K562 (cell line): ENCODE data around the gene MPI. TPM values are rescaled to one million over a fixed set of nuclear protein-coding genes. Genes with fewer than 3 reads are reported as not detected.

Source experiments
- CREM ChIP-seq: IDR thresholded peaks from 2 replicates; pipeline ENCODE4 v1.6.1; 2014; ENCODE audit warnings: antibody characterized with exemption, low read depth
- HMGXB4 ChIP-seq: sonication (generic); formaldehyde crosslinking; IDR thresholded peaks from 2 replicates; pipeline ENCODE4 v1.8.1; 2023; ENCODE audit warnings: mild to moderate bottlenecking, missing genetic modification reagents
- IRF9 ChIP-seq: fragments of 450-650 bp; IDR thresholded peaks from 2 replicates; pipeline ENCODE4 v1.6.1; 2016; ENCODE audit warnings: missing biosample characterization, missing genetic modification characterization
- KDM5B ChIP-seq: fragments of 200-600 bp; sonication (generic); IDR thresholded peaks from 2 replicates; pipeline ENCODE4 v1.6.1; 2012; ENCODE audit warnings: low read depth, mild to moderate bottlenecking, moderate library complexity, low read length, control low read depth, inconsistent platforms; ENCODE audit not compliant: insufficient replicate concordance
- MTF1 ChIP-seq: fragments of 250-450 bp; sonication (Bioruptor Pico); IDR thresholded peaks from 2 replicates; pipeline ENCODE4 v1.9.0; 2021; ENCODE audit warnings: moderate library complexity, mild to moderate bottlenecking, inconsistent platforms, borderline replicate concordance
- MXI1 ChIP-seq: IDR thresholded peaks from 2 replicates; pipeline ENCODE4 v1.6.1; 2011; ENCODE audit warnings: low read depth, mild to moderate bottlenecking, improper control_type of control experiment, low read length
- NCOA1 ChIP-seq: fragments of 450-650 bp; IDR thresholded peaks from 2 replicates; pipeline ENCODE4 v1.6.1; 2016; ENCODE audit warnings: low read depth
- RBBP5 ChIP-seq: fragments of 200-600 bp; sonication (generic); IDR thresholded peaks from 2 replicates; pipeline ENCODE4 v1.6.1; 2012; ENCODE audit warnings: borderline replicate concordance, mild to moderate bottlenecking, low read length, control low read depth, inconsistent platforms; ENCODE audit not compliant: insufficient read depth, poor library complexity, severe bottlenecking
- ZBTB2 ChIP-seq: fragments of 450-650 bp; IDR thresholded peaks from 2 replicates; pipeline ENCODE4 v1.6.1; 2016; ENCODE audit warnings: antibody characterized with exemption
- ZNF584 ChIP-seq: fragments of 200-800 bp; sonication (Bioruptor generic); IDR thresholded peaks from 2 replicates; pipeline ENCODE4 v1.6.1; 2016; ENCODE audit warnings: low read depth, mild to moderate bottlenecking, missing genetic modification characterization, missing compliant biosample characterization
- ZNF586 ChIP-seq: fragments of 450-650 bp; formaldehyde crosslinking; conservative IDR thresholded peaks from 2 replicates; pipeline ENCODE4 v1.4.0; 2020; ENCODE audit warnings: mild to moderate bottlenecking, moderate library complexity
- polyA plus RNA-seq, 8 experiments: library from polyadenylated mRNA; depleted of rRNA in 4 of 8; stranded (reverse) in 5 of 8; unstranded in 3 of 8; fragments of >200 nt; fragmentation: Nextera tagmentation in 2 of 8; fragmentation: Illumina TruSeq in 1 of 8; extraction: Ambion mirVana in 2 of 8; extraction: Trizol in 1 of 8; gene quantifications; 2 replicates each; pipeline versions ENCODE4 v1.2.1 to v1.2.3, GENCODE V29; 2011 to 2014; ENCODE audit warnings: inconsistent platforms in 1 of 8, missing spikeins in 1 of 8
- total RNA-seq, 7 experiments: library from RNA; depleted of rRNA in 6 of 7; stranded (reverse); fragments of >200 nt in 6 of 7; fragmentation: Illumina TruSeq in 2 of 7; extraction: Trizol in 2 of 7; gene quantifications; 2 replicates each; pipeline versions ENCODE4 v1.2.1 to v1.2.3, GENCODE V29; 2011 to 2021; ENCODE audit warnings: low replicate concordance in 1 of 7
- TF ChIP-seq, protein P1 (sequence below): fragments of 200-400 bp; formaldehyde crosslinking; IDR thresholded peaks from 2 replicates; pipeline ENCODE4 v1.6.1; 2017; ENCODE audit warnings: mild to moderate bottlenecking, low read depth, low read length, moderate library complexity
- TF ChIP-seq, protein P2 (sequence below): sonication (generic); formaldehyde crosslinking; IDR thresholded peaks from 2 replicates; pipeline ENCODE4 v1.8.1; 2022; ENCODE audit warnings: missing genetic modification reagents
- TF ChIP-seq, protein P3 (sequence below): fragments of 450-650 bp; formaldehyde crosslinking; conservative IDR thresholded peaks from 2 replicates; pipeline ENCODE4 v1.4.0; 2022; ENCODE audit warnings: mild to moderate bottlenecking, missing genetic modification characterization
- TF ChIP-seq, protein P4 (sequence below): sonication (generic); formaldehyde crosslinking; IDR thresholded peaks from 2 replicates; pipeline ENCODE4 v1.8.0; 2022; ENCODE audit warnings: mild to moderate bottlenecking, missing genetic modification reagents

Gene MPI
- total and polyA plus RNA-seq, 9 of the 15 experiments (the other 6 are each of a cell fraction or from before 2014, with no cell fraction given): 30.7 to 105 (median 40.5) TPM

- TF ChIP-seq IRF9 (tag) (no peak), RBBP5 (no peak), KDM5B (peak; percentile 84), ZNF584 (CRISPR knock-in tag) (no peak), HMGXB4 (CRISPR knock-in tag) (no peak), MXI1 (no peak), ZNF586 (CRISPR knock-in tag) (no peak), MTF1 (CRISPR knock-in tag) (no peak), NCOA1 (peak; percentile 23; the same call in 1 of the 2 replicates), ZBTB2 (peak; percentile 92), CREM (peak; percentile 57; the same call in 1 of the 2 replicates)
- TF ChIP-seq, protein P1, sequence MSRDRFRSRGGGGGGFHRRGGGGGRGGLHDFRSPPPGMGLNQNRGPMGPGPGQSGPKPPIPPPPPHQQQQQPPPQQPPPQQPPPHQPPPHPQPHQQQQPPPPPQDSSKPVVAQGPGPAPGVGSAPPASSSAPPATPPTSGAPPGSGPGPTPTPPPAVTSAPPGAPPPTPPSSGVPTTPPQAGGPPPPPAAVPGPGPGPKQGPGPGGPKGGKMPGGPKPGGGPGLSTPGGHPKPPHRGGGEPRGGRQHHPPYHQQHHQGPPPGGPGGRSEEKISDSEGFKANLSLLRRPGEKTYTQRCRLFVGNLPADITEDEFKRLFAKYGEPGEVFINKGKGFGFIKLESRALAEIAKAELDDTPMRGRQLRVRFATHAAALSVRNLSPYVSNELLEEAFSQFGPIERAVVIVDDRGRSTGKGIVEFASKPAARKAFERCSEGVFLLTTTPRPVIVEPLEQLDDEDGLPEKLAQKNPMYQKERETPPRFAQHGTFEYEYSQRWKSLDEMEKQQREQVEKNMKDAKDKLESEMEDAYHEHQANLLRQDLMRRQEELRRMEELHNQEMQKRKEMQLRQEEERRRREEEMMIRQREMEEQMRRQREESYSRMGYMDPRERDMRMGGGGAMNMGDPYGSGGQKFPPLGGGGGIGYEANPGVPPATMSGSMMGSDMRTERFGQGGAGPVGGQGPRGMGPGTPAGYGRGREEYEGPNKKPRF: no peak
- TF ChIP-seq, protein P2, sequence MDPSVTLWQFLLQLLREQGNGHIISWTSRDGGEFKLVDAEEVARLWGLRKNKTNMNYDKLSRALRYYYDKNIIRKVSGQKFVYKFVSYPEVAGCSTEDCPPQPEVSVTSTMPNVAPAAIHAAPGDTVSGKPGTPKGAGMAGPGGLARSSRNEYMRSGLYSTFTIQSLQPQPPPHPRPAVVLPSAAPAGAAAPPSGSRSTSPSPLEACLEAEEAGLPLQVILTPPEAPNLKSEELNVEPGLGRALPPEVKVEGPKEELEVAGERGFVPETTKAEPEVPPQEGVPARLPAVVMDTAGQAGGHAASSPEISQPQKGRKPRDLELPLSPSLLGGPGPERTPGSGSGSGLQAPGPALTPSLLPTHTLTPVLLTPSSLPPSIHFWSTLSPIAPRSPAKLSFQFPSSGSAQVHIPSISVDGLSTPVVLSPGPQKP (CRISPR knock-in tag): no peak
- TF ChIP-seq, protein P3, sequence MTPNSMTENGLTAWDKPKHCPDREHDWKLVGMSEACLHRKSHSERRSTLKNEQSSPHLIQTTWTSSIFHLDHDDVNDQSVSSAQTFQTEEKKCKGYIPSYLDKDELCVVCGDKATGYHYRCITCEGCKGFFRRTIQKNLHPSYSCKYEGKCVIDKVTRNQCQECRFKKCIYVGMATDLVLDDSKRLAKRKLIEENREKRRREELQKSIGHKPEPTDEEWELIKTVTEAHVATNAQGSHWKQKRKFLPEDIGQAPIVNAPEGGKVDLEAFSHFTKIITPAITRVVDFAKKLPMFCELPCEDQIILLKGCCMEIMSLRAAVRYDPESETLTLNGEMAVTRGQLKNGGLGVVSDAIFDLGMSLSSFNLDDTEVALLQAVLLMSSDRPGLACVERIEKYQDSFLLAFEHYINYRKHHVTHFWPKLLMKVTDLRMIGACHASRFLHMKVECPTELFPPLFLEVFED (CRISPR knock-in tag): no peak
- TF ChIP-seq, protein P4, sequence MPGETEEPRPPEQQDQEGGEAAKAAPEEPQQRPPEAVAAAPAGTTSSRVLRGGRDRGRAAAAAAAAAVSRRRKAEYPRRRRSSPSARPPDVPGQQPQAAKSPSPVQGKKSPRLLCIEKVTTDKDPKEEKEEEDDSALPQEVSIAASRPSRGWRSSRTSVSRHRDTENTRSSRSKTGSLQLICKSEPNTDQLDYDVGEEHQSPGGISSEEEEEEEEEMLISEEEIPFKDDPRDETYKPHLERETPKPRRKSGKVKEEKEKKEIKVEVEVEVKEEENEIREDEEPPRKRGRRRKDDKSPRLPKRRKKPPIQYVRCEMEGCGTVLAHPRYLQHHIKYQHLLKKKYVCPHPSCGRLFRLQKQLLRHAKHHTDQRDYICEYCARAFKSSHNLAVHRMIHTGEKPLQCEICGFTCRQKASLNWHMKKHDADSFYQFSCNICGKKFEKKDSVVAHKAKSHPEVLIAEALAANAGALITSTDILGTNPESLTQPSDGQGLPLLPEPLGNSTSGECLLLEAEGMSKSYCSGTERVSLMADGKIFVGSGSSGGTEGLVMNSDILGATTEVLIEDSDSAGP: no peak
These were observed 16.8 kb downstream of the MPI start, which contains the start of gene FAM219B (continued) for GRCh38 chr15:74906450-74907162.
